ENCODE measurements around the gene CKAP5. TPM values are rescaled to one million over a fixed set of nuclear protein-coding genes. Genes with fewer than 3 reads are reported as not detected.

Gene CKAP5
- polyA plus RNA-seq, 1 of the 3 experiments (the other 2 are of a cell fraction): 51.7 TPM

GRCh38 chr11:46726206-46726862, 119.7 kb downstream of the CKAP5 start:
- Histone ChIP-seq H4K20me1 (ENCODE audit: insufficient read depth) (no peaks in the 10 kb centered on the region), H3K36me3 (replicated peaks in 1 of 2; ENCODE audit: control insufficient read depth in 1 of 2, insufficient read depth in 2 of 2, low read length in 1 of 2) (no peaks in the 10 kb centered on the region), H2AFZ (ENCODE audit: low read depth) (no peak overlapping the region), H3K27me3 (ENCODE audit: insufficient read depth) (no peaks in the 10 kb centered on the region), H3K4me3 (ENCODE audit: low read depth in 2 of 2, low read length in 1 of 2) (no peak overlapping the region), H3K9me3 (no peaks in the 10 kb centered on the region), H3K27ac (ENCODE audit: low read depth in 2 of 2, low read length in 1 of 2) (no peak overlapping the region), H3K79me2 (ENCODE audit: insufficient read depth) (no peaks in the 10 kb centered on the region), H3F3A (replicated peaks; ENCODE audit: insufficient read depth) (no peaks in the 10 kb centered on the region), H3K4me1 (ENCODE audit: control insufficient read depth in 1 of 2, insufficient read depth in 2 of 2, low read depth in 1 of 2, low read length in 1 of 2) (no peaks in the 10 kb centered on the region), H3K9me2 (no peaks in the 10 kb centered on the region), H3K4me2 (no peak overlapping the region), H3K9ac (no peak overlapping the region)
- ChIA-PET CTCF (no interaction called here), POLR2A (no interaction called here)
- DNase-seq: no peak
- TF ChIP-seq TAF1 (IDR thresholded peaks at IDR 0.05; ENCODE audit: borderline replicate concordance, low read depth, low read length) (no peak), ELF1 (IDR thresholded peaks at IDR 0.05) (no peak), MEF2A (IDR thresholded peaks at IDR 0.05; ENCODE audit: borderline replicate concordance, low read depth) (no peak), POLR2AphosphoS5 (IDR thresholded peaks at IDR 0.05; ENCODE audit: low read depth, low read length) (no peak), NFIC (IDR thresholded peaks at IDR 0.05; ENCODE audit: borderline replicate concordance) (no peak)
- WGBS (ENCODE audit: low lambda C conversion rate): 84% methylated on average over 18 of the region's 26 CpGs

DNA sequence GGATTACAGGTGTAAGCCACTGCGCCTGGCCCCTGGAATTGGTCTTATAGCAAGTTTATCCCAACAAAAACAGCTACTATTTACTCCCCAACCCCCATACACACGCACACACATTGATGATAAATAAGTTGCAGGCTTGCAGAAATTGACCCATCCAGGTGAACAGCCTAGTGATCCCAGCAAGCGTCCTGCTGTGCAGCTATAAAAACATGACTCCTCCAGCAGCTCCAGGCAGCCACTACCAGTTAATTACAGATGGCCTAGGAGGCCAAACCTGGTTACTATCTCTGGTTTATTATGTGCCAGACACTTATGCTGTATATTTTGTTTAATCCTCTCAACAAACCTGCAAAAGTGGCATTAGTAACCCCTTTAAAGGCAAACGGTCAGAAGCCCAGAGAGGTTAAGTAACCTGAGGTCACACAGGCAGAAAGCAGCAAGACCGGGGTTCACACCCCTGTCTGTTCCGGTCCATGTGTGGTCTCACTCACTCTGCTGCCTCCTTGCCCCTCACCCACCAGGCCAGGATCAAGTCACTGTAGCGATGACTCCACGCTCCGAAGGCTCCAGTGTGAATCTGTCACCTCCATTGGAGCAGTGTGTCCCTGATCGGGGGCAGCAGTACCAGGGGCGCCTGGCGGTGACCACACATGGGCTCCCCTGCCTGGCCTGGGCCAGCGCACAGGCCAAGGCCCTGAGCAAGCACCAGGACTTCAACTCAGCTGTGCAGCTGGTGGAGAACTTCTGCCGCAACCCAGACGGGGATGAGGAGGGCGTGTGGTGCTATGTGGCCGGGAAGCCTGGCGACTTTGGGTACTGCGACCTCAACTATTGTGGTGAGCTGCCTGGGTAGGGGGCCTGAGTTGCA, 120.5 kb downstream of the CKAP5 start:
- H3K4me1 ChIP-seq (ENCODE audit: control insufficient read depth in 1 of 2, insufficient read depth in 2 of 2, low read depth in 1 of 2, low read length in 1 of 2): no peaks in the 10 kb centered on the region
- no peak for DNase-seq
- no peaks in the 10 kb centered on the region for H3K36me3 ChIP-seq (replicated peaks in 1 of 2; ENCODE audit: control insufficient read depth in 1 of 2, insufficient read depth in 2 of 2, low read length in 1 of 2)
- no peak overlapping the region for H3K9ac ChIP-seq
- no peaks in the 10 kb centered on the region for H3K9me3 ChIP-seq
- H3K4me2 ChIP-seq: no peak overlapping the region
- no peaks in the 10 kb centered on the region for H3F3A ChIP-seq (replicated peaks; ENCODE audit: insufficient read depth)
- POLR2A ChIA-PET: no interaction called here
- H4K20me1 ChIP-seq (ENCODE audit: insufficient read depth): no peaks in the 10 kb centered on the region
- no peak overlapping the region for H2AFZ ChIP-seq (ENCODE audit: low read depth)
- 89% methylated on average over 15 of the region's 19 CpGs for WGBS (ENCODE audit: low lambda C conversion rate)
- no peaks in the 10 kb centered on the region for H3K27me3 ChIP-seq (ENCODE audit: insufficient read depth)
- TF ChIP-seq NFIC (IDR thresholded peaks at IDR 0.05; ENCODE audit: borderline replicate concordance) (no peak), RXRA (IDR thresholded peaks at IDR 0.05; ENCODE audit: borderline replicate concordance, low read depth) (no peak), NRF1 (IDR thresholded peaks at IDR 0.05; ENCODE audit: low read depth, low read length) (no peak), MXI1 (IDR thresholded peaks at IDR 0.05; ENCODE audit: low read depth, low read length) (no peak), FOXM1 (IDR thresholded peaks at IDR 0.05; ENCODE audit: low read depth) (no peak)
- no peaks in the 10 kb centered on the region for H3K9me2 ChIP-seq
- H3K27ac ChIP-seq (ENCODE audit: low read depth in 2 of 2, low read length in 1 of 2): no peak overlapping the region
- CTCF ChIA-PET: interaction anchor here (1.3 kb wide), 1 partner anchor 11 kb away, joined by 3 read pairs; no protein-coding TSS in a partner anchor
- H3K79me2 ChIP-seq (ENCODE audit: insufficient read depth): no peaks in the 10 kb centered on the region
- H3K4me3 ChIP-seq (ENCODE audit: low read depth in 2 of 2, low read length in 1 of 2): no peak overlapping the region

DNA sequence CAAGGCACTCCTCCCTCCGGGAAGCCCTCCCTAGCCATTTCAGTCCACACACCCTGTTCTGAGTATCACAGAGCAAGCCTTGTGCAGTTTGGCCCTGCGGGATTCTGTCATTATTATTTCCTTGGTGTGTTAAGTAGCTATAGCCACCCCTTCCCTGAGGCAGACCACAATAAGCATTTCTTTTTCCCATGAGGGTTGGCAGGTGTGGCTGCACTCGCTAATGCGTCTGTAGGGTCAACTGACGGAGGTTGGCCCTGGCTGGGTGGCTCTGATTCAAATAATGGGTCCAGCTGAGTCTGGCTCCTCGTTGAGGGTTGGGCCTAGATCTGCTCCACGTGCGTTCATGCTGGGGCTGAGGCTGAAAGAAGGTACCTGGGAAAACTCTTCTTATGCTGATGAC, 122.0 kb downstream of the CKAP5 start:
- WGBS (ENCODE audit: low lambda C conversion rate): 76% methylated on average over 8 of the region's 8 CpGs
- Histone ChIP-seq H3K9me2 (no peaks in the 10 kb centered on the region), H3K27me3 (ENCODE audit: insufficient read depth) (no peaks in the 10 kb centered on the region), H3K9me3 (no peaks in the 10 kb centered on the region), H3K36me3 (replicated peaks in 1 of 2; ENCODE audit: control insufficient read depth in 1 of 2, insufficient read depth in 2 of 2, low read length in 1 of 2) (no peaks in the 10 kb centered on the region), H3K4me2 (no peak overlapping the region), H3K79me2 (ENCODE audit: insufficient read depth) (no peaks in the 10 kb centered on the region), H3F3A (replicated peaks; ENCODE audit: insufficient read depth) (no peaks in the 10 kb centered on the region), H3K4me1 (ENCODE audit: control insufficient read depth in 1 of 2, insufficient read depth in 2 of 2, low read depth in 1 of 2, low read length in 1 of 2) (no peaks in the 10 kb centered on the region), H3K4me3 (ENCODE audit: low read depth in 2 of 2, low read length in 1 of 2) (no peak overlapping the region), H3K9ac (no peak overlapping the region), H2AFZ (ENCODE audit: low read depth) (no peak overlapping the region), H3K27ac (ENCODE audit: low read depth in 2 of 2, low read length in 1 of 2) (no peak overlapping the region), H4K20me1 (ENCODE audit: insufficient read depth) (no peaks in the 10 kb centered on the region)
- CTCF ChIA-PET: interaction anchor here (1.3 kb wide), 1 partner anchor 13 kb away, joined by 3 read pairs; no protein-coding TSS in a partner anchor
- POLR2A ChIA-PET: no interaction called here
- no peak for DNase-seq
- TF ChIP-seq CHD2 (IDR thresholded peaks at IDR 0.05; ENCODE audit: low read length, partially characterized antibody) (no peak), ZBTB33 (IDR thresholded peaks at IDR 0.05; ENCODE audit: borderline replicate concordance, low read depth) (no peak), ELF1 (IDR thresholded peaks at IDR 0.05) (no peak), FOXJ3 (CRISPR knock-in tag; IDR thresholded peaks at IDR 0.05) (no peak), MEF2A (IDR thresholded peaks at IDR 0.05; ENCODE audit: borderline replicate concordance, low read depth) (no peak), FOXM1 (IDR thresholded peaks at IDR 0.05; ENCODE audit: low read depth) (no peak), NRF1 (IDR thresholded peaks at IDR 0.05; ENCODE audit: low read depth, low read length) (no peak), MXI1 (IDR thresholded peaks at IDR 0.05; ENCODE audit: low read depth, low read length) (no peak), RCOR1 (IDR thresholded peaks at IDR 0.05; ENCODE audit: low read length) (no peak), TAF1 (IDR thresholded peaks at IDR 0.05; ENCODE audit: borderline replicate concordance, low read depth, low read length) (no peak), NFIC (IDR thresholded peaks at IDR 0.05; ENCODE audit: borderline replicate concordance) (no peak)
- TF ChIP-seq, protein P1, sequence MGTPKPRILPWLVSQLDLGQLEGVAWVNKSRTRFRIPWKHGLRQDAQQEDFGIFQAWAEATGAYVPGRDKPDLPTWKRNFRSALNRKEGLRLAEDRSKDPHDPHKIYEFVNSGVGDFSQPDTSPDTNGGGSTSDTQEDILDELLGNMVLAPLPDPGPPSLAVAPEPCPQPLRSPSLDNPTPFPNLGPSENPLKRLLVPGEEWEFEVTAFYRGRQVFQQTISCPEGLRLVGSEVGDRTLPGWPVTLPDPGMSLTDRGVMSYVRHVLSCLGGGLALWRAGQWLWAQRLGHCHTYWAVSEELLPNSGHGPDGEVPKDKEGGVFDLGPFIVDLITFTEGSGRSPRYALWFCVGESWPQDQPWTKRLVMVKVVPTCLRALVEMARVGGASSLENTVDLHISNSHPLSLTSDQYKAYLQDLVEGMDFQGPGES (IDR thresholded peaks at IDR 0.05; ENCODE audit: low read depth, low read length): no peak
- TF ChIP-seq, protein P2, sequence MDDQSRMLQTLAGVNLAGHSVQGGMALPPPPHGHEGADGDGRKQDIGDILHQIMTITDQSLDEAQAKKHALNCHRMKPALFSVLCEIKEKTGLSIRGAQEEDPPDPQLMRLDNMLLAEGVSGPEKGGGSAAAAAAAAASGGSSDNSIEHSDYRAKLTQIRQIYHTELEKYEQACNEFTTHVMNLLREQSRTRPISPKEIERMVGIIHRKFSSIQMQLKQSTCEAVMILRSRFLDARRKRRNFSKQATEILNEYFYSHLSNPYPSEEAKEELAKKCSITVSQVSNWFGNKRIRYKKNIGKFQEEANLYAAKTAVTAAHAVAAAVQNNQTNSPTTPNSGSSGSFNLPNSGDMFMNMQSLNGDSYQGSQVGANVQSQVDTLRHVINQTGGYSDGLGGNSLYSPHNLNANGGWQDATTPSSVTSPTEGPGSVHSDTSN (IDR thresholded peaks at IDR 0.05): no peak

All from SK-N-SH (cell line).